HCT116 (cell line): ENCODE results near the gene CEP112. TPM values are rescaled to one million over a fixed set of nuclear protein-coding genes. Genes with fewer than 3 reads are reported as not detected.

Experiments
- ATAC-seq: fragments of 200-7000 bp; cut with Tn5 transposase; 2 replicates; pipeline ENCODE4 v1.9.1; 2020; ENCODE audit warnings: mild to moderate bottlenecking, moderate library complexity
- BruUV-seq: library from RNA; stranded (reverse); fragments of 400-500 nt; replicated peaks from 2 replicates; lab custom pipeline; 2021; lab: Mats Ljungman, UMichigan
- CTCF ChIA-PET: fragments of 300-600 bp; sonication (Branson Sonifier 250); formaldehyde crosslinking; loops from one replicate; lab custom pipeline; 2021; ENCODE audit warnings: antibody characterized with exemption; lab: Charles Lee
- POLR2A ChIA-PET: fragments of 300-600, 350-600 bp; sonication (Branson Sonifier 250); formaldehyde crosslinking; loops from one replicate; lab custom pipeline; 2021; ENCODE audit warnings: antibody characterized with exemption; lab: Charles Lee
- RAD21 ChIA-PET, 2 experiments: fragments of 300-600 bp; sonication (Branson Sonifier 250); formaldehyde crosslinking; loops; one replicate each; lab custom pipeline; 2023; ENCODE audit warnings: low total read pairs in 2 of 2; ENCODE audit not compliant: uncharacterized antibody in 2 of 2, unreplicated experiment in 2 of 2, low non-redundant PET in 1 of 2; lab: Charles Lee
- DNase-seq: peaks from one replicate; pipeline ENCODE4 v3.0.0-alpha.2; 2010; ENCODE audit warnings: low read depth, low spot score
- H2AFZ ChIP-seq: fragments of 200-600 bp; shearing (Covaris generic), sonication (generic); 2 replicates; pipeline ENCODE4 v1.6.1; 2017; ENCODE audit warnings: low read depth, mixed run types, mixed read lengths, antibody characterized with exemption, low read length; ENCODE audit not compliant: poor library complexity, severe bottlenecking
- H3K27ac ChIP-seq: 2 replicates; pipeline ENCODE4 v1.5.1; 2012; ENCODE audit warnings: low read depth, low read length
- H3K27me3 ChIP-seq: fragments of 200-600 bp; sonication (generic); 2 replicates; pipeline ENCODE4 v1.6.1; 2016; ENCODE audit warnings: mixed run types, low read length, mixed read lengths; ENCODE audit not compliant: insufficient read depth
- H3K36me3 ChIP-seq, 2 experiments: fragments of 200-500 bp in 1 of 2; fragments of 200-600 bp in 1 of 2; sonication (Bioruptor generic) in 1 of 2; sonication (generic) in 1 of 2; 2 replicates each; pipeline versions ENCODE4 v1.5.1 to v1.6.1; 2014 to 2016; ENCODE audit warnings: low read length in 2 of 2, inconsistent platforms in 1 of 2, mixed read lengths in 1 of 2, mixed run types in 1 of 2; ENCODE audit not compliant: insufficient read depth in 2 of 2, control insufficient read depth in 1 of 2
- H3K4me1 ChIP-seq, 2 experiments: fragments of 200-600 bp in 1 of 2; sonication (generic) in 1 of 2; 2 replicates each; pipeline versions ENCODE4 v1.5.1 to v1.6.1; 2012 to 2017; ENCODE audit warnings: low read length in 2 of 2, inconsistent platforms in 1 of 2, mild to moderate bottlenecking in 1 of 2, mixed read lengths in 1 of 2, mixed run types in 1 of 2, moderate library complexity in 1 of 2; ENCODE audit not compliant: insufficient read depth in 2 of 2, control insufficient read depth in 1 of 2
- H3K4me2 ChIP-seq: fragments of 200-600 bp; sonication (generic); 2 replicates; pipeline ENCODE4 v1.6.1; 2017; ENCODE audit warnings: mixed run types, low read length, mixed read lengths
- H3K4me3 ChIP-seq, 2 experiments: fragments of 200-600 bp in 1 of 2; sonication (generic) in 1 of 2; replicated peaks in 1 of 2; 2 replicates each; pipeline ENCODE4 v1.5.1; 2011 to 2016; ENCODE audit warnings: low read length in 2 of 2, control low read depth in 1 of 2, low read depth in 1 of 2, mild to moderate bottlenecking in 1 of 2, mixed read lengths in 1 of 2, mixed run types in 1 of 2
- H3K79me2 ChIP-seq: fragments of 200-600 bp; sonication (generic); 2 replicates; pipeline ENCODE4 v1.6.1; 2017; ENCODE audit warnings: mild to moderate bottlenecking, mixed run types, low read length, moderate library complexity, mixed read lengths; ENCODE audit not compliant: insufficient read depth
- H3K9ac ChIP-seq: fragments of 200-600 bp; sonication (generic); 2 replicates; pipeline ENCODE4 v1.6.1; 2016; ENCODE audit warnings: low read length, mixed read lengths
- H3K9me2 ChIP-seq: fragments of 200-600 bp; sonication (generic), shearing (Covaris generic); 2 replicates; pipeline ENCODE4 v1.6.1; 2017; ENCODE audit warnings: mixed run types, mild to moderate bottlenecking, moderate library complexity; ENCODE audit not compliant: insufficient read depth
- H3K9me3 ChIP-seq, 2 experiments: fragments of 200-500 bp in 1 of 2; fragments of 200-600 bp in 1 of 2; sonication (Bioruptor generic) in 1 of 2; sonication (generic) in 1 of 2; 2 replicates each; pipeline ENCODE4 v1.6.1; 2014 to 2017; ENCODE audit warnings: low read length in 2 of 2, mixed read lengths in 2 of 2, inconsistent platforms in 1 of 2, low read depth in 1 of 2, mild to moderate bottlenecking in 1 of 2, mixed run types in 1 of 2, moderate library complexity in 1 of 2; ENCODE audit not compliant: control insufficient read depth in 1 of 2, insufficient read depth in 1 of 2
- H4K20me1 ChIP-seq: fragments of 200-600 bp; sonication (generic), shearing (Covaris generic); 2 replicates; pipeline ENCODE4 v1.6.1; 2017; ENCODE audit warnings: mixed run types, mild to moderate bottlenecking, moderate library complexity; ENCODE audit not compliant: insufficient read depth
- CBX3 ChIP-seq: IDR thresholded peaks from 2 replicates; pipeline ENCODE4 v1.6.1; 2012; ENCODE audit warnings: low read depth
- EGR1 ChIP-seq: IDR thresholded peaks from 2 replicates; pipeline ENCODE4 v1.6.1; 2012; ENCODE audit warnings: low read depth
- ELF1 ChIP-seq: IDR thresholded peaks from 2 replicates; pipeline ENCODE4 v1.6.1; 2012; ENCODE audit warnings: low read depth, borderline replicate concordance
- FOSL1 ChIP-seq: IDR thresholded peaks from 2 replicates; pipeline ENCODE4 v1.6.1; 2012; ENCODE audit warnings: low read depth
- JUND ChIP-seq: IDR thresholded peaks from 2 replicates; pipeline ENCODE4 v1.6.1; 2012
- POLR2AphosphoS5 ChIP-seq: IDR thresholded peaks from 2 replicates; pipeline ENCODE4 v1.6.1; 2011; ENCODE audit warnings: mild to moderate bottlenecking, low read depth, low read length, moderate library complexity
- RAD21 ChIP-seq: IDR thresholded peaks from 2 replicates; pipeline ENCODE4 v1.6.1; 2012; ENCODE audit warnings: low read depth, mild to moderate bottlenecking
- SIN3A ChIP-seq: IDR thresholded peaks from 2 replicates; pipeline ENCODE4 v1.6.1; 2012; ENCODE audit warnings: low read depth
- SP1 ChIP-seq: IDR thresholded peaks from 2 replicates; pipeline ENCODE4 v1.6.1; 2012; ENCODE audit warnings: low read depth
- SRF ChIP-seq: IDR thresholded peaks from 2 replicates; pipeline ENCODE4 v1.6.1; 2012; ENCODE audit warnings: low read depth
- YY1 ChIP-seq: IDR thresholded peaks from 2 replicates; pipeline ENCODE4 v1.6.1; 2011; ENCODE audit warnings: low read length, low read depth, moderate library complexity, mild to moderate bottlenecking; ENCODE audit not compliant: insufficient replicate concordance; ENCODE audit errors: extremely low read depth
- intact Hi-C: fragments of 100-400 bp; cut with micrococcal nuclease; formaldehyde crosslinking; loops from 2 replicates; pipeline ENCODE4 v1.10.0; 2022
- total RNA-seq: library from RNA; stranded (reverse); gene quantifications from one replicate; pipeline ENCODE4 v1.2.1, GENCODE V29; 2021; ENCODE audit not compliant: unreplicated experiment
- TF ChIP-seq, protein P1 (sequence below): IDR thresholded peaks from 2 replicates; pipeline ENCODE4 v1.6.1; 2012
- TF ChIP-seq, protein P2 (sequence below): IDR thresholded peaks from 2 replicates; pipeline ENCODE4 v1.6.1; 2011; ENCODE audit warnings: mild to moderate bottlenecking, low read length, moderate library complexity; ENCODE audit not compliant: insufficient replicate concordance; ENCODE audit errors: extremely low read depth
- TF ChIP-seq, protein P3 (sequence below): IDR thresholded peaks from 2 replicates; pipeline ENCODE4 v1.6.1; 2012

Gene CEP112
- total RNA-seq, 1 experiment from 2014 or later, result 10.9 TPM

GRCh38 chr17:65820306-65820705, 371.6 kb downstream of the CEP112 start:
- Histone ChIP-seq H3K27ac (no peak overlapping the region), H3K4me1 (no peaks in the 10 kb centered on the region), H3K4me3 (no peak overlapping the region), H3K36me3 (no peaks in the 10 kb centered on the region), H4K20me1 (no peaks in the 10 kb centered on the region), H3K79me2 (no peaks in the 10 kb centered on the region), H3K9ac (no peak overlapping the region), H3K9me2 (peaks cover 3% of the 10 kb centered on the region; the same call in 1 of the 2 replicates), H3K4me2 (no peak overlapping the region)
- intact Hi-C loops, result no loop called here
- ChIA-PET CTCF (no interaction called here), POLR2A (no interaction called here), RAD21 (no interaction called here)
- DNase-seq, result no peak
- no TSS peak for BruUV-seq
- TF ChIP-seq, protein P1, sequence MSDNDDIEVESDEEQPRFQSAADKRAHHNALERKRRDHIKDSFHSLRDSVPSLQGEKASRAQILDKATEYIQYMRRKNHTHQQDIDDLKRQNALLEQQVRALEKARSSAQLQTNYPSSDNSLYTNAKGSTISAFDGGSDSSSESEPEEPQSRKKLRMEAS, result no peak
- TF ChIP-seq POLR2AphosphoS5, result no peak
- TF ChIP-seq, protein P2, sequence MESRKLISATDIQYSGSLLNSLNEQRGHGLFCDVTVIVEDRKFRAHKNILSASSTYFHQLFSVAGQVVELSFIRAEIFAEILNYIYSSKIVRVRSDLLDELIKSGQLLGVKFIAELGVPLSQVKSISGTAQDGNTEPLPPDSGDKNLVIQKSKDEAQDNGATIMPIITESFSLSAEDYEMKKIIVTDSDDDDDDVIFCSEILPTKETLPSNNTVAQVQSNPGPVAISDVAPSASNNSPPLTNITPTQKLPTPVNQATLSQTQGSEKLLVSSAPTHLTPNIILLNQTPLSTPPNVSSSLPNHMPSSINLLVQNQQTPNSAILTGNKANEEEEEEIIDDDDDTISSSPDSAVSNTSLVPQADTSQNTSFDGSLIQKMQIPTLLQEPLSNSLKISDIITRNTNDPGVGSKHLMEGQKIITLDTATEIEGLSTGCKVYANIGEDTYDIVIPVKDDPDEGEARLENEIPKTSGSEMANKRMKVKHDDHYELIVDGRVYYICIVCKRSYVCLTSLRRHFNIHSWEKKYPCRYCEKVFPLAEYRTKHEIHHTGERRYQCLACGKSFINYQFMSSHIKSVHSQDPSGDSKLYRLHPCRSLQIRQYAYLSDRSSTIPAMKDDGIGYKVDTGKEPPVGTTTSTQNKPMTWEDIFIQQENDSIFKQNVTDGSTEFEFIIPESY, result no peak
- no peak for TF ChIP-seq EGR1
- TF ChIP-seq SRF, result no peak
- TF ChIP-seq YY1, result no peak
- TF ChIP-seq CBX3, result no peak
- TF ChIP-seq SP1, result no peak
- TF ChIP-seq FOSL1, result no peak
- TF ChIP-seq JUND, result no peak
- TF ChIP-seq, all 23 proteins: peak for 0
- no peaks in the 10 kb centered on the region for H3K27me3 ChIP-seq
- H2AFZ ChIP-seq, result no peak overlapping the region
- no peak for ATAC-seq
- H3K9me3 ChIP-seq, result no peaks in the 10 kb centered on the region

DNA sequence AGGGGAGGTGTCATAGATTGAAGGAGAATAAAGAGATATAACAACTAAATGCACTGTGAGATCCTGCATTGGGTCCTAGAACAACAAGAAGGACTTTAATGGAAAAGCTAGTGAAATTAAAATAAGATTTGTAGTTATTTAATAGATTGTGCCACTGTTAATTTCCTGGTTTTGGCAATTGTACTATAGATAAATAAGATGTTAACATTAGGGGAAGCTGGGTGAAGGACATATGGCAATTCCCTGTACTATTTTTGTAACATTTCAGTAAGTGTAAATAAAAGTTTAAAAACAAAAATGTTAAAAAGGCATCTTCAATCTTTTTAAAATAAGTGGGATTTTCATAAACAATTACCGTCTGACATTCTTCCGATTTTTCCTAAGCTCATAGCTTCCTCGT, 372.1 kb downstream of the CEP112 start:
- H2AFZ ChIP-seq, result no peak overlapping the region
- no peaks in the 10 kb centered on the region for H3K27me3 ChIP-seq
- no peaks in the 10 kb centered on the region for H3K9me3 ChIP-seq
- no peak for ATAC-seq
- no peaks in the 10 kb centered on the region for H4K20me1 ChIP-seq
- no peak overlapping the region for H3K4me3 ChIP-seq
- H3K79me2 ChIP-seq, result no peaks in the 10 kb centered on the region
- intact Hi-C loops, result no loop called here
- no peak for DNase-seq
- TF ChIP-seq, protein P2, result no peak
- TF ChIP-seq SRF, result no peak
- TF ChIP-seq, protein P1, result no peak
- TF ChIP-seq SIN3A, result no peak
- no peak for TF ChIP-seq FOSL1
- no peak for TF ChIP-seq CBX3
- TF ChIP-seq RAD21, result no peak
- no peak for TF ChIP-seq ELF1
- no peak for TF ChIP-seq EGR1
- TF ChIP-seq SP1, result no peak
- TF ChIP-seq, protein P3, sequence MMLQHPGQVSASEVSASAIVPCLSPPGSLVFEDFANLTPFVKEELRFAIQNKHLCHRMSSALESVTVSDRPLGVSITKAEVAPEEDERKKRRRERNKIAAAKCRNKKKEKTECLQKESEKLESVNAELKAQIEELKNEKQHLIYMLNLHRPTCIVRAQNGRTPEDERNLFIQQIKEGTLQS, result no peak
- no peaks in the 10 kb centered on the region for H3K36me3 ChIP-seq
- ChIA-PET POLR2A (no interaction called here), RAD21 (no interaction called here), CTCF (no interaction called here)
- no peak overlapping the region for H3K27ac ChIP-seq
- H3K9ac ChIP-seq, result no peak overlapping the region
- no peaks in the 10 kb centered on the region for H3K4me1 ChIP-seq
- BruUV-seq, result no TSS peak
- H3K4me2 ChIP-seq, result no peak overlapping the region
- peaks cover 5% of the 10 kb centered on the region; the same call in 1 of the 2 replicates for H3K9me2 ChIP-seq
